ENCODE measurements around the gene PACRG.

The PACRG gene

DNA sequence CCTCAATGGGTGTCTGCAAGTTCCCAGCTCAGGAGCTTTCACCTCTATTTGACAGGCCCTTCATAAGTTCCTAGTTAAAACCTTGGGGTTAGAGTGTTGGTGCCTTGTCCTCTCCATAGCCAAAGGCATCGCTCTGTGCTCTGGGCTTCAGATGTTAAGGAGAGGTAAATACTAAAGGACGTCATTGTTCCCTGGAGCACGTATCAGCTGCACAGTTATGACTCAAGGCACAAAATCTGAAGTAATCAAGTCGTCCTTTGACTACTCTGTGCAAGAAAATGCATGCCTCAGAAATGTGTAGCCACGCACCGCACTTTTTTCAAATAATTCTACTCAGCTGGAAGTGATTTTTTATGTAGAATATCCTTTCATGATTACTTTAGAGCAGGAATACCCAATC, 446.0 kb downstream of the PACRG start:
- TF ChIP-seq, protein P1, sequence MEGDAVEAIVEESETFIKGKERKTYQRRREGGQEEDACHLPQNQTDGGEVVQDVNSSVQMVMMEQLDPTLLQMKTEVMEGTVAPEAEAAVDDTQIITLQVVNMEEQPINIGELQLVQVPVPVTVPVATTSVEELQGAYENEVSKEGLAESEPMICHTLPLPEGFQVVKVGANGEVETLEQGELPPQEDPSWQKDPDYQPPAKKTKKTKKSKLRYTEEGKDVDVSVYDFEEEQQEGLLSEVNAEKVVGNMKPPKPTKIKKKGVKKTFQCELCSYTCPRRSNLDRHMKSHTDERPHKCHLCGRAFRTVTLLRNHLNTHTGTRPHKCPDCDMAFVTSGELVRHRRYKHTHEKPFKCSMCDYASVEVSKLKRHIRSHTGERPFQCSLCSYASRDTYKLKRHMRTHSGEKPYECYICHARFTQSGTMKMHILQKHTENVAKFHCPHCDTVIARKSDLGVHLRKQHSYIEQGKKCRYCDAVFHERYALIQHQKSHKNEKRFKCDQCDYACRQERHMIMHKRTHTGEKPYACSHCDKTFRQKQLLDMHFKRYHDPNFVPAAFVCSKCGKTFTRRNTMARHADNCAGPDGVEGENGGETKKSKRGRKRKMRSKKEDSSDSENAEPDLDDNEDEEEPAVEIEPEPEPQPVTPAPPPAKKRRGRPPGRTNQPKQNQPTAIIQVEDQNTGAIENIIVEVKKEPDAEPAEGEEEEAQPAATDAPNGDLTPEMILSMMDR (IDR thresholded peaks at IDR 0.05; ENCODE audit: low read depth, low read length), result no peak
- DNase-seq (ENCODE audit: extremely low read depth, low read depth), result no peak

DNA sequence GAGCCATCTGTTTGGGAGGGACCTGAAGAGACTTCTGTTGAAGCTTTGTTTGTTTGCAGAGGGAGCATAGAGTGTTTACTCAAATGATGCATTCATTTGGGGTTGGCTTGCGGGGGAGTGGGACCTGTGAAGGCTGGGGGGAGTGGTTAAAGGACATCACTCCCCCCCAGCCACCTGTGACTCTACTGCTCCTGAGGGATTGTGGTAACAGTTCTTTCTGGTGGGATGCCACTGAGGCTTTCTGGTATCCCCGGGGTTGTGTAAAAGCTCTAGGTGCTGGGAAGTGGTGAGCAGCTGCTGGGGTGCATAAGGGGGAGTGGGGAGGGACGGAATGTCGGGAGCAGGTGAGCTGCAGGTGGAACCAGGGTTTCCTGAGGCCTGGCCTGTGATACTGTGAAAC, 447.5 kb downstream of the PACRG start:
- TF ChIP-seq, protein P1 (IDR thresholded peaks at IDR 0.05; ENCODE audit: low read depth, low read length), result no peak
- no peak for DNase-seq (ENCODE audit: extremely low read depth, low read depth)

DNA sequence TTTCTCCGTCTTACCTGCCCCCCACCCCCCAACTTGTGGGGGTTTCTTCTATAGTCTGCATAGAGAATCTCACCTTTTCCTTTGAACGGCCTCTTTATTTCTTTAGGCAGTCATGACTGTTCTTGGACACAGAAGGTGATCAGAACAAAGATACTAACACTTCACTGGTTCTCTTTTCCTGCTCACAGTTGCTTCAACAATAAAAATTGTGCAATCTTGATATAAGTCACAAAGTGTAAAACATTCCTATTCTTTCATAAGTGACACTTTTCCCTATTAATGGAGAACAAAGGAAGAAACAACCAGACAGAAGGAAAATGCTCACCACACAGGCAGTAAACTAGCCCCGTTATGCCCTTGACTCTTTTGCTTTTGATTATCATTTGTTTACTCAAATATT, 448.3 kb downstream of the PACRG start:
- no peak for DNase-seq (ENCODE audit: extremely low read depth, low read depth)
- TF ChIP-seq, protein P1 (IDR thresholded peaks at IDR 0.05; ENCODE audit: low read depth, low read length), result no peak

DNA sequence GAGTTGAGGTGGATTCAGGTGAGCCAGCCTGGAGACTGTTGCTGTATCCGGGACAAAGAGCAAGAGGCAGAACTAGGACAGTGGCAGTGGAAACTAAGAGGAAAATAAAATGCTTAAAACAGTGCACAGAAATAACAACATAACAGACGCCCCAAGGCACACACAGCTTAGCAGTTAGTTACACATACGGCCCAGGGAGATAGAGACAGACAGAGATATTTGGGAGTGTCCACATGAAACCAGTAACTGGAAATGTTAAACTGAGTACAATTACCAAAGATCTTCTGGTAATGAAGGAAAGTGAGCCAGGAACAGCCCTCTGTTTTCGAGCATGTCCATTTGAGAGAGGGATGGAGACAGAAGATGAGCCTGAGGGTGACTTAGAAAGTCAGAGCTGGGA, 449.2 kb downstream of the PACRG start:
- TF ChIP-seq, protein P1 (IDR thresholded peaks at IDR 0.05; ENCODE audit: low read depth, low read length), result no peak
- DNase-seq (ENCODE audit: extremely low read depth, low read depth), result no peak

DNA sequence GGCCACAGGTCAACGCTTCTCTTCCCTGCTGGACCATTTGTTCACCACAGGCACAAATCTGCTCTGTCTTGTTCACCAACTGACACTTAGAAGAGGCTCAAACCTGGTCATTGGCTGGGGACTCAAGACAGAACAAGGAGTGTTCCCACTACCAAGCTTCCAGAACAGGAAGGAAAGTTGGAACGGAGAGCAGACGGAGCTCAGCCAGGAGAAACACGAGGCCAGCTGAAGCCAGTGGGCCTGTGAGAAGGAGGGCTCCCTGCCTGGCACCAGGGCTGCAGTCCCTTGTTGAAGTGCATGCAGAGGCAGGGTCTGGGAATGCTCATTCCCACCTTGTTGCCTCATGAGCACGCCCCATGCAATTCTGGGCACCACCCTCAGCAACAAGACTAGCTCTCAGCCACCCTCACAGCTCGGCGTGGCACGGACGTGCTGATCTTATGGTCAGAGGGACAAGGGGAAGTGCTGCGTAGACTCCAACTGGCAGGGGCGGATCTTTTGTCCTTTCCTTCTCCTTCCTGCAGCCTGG, 450.2 kb downstream of the PACRG start:
- TF ChIP-seq, protein P1 (IDR thresholded peaks at IDR 0.05; ENCODE audit: low read depth, low read length), result no peak
- no peak for DNase-seq (ENCODE audit: extremely low read depth, low read depth)

DNA sequence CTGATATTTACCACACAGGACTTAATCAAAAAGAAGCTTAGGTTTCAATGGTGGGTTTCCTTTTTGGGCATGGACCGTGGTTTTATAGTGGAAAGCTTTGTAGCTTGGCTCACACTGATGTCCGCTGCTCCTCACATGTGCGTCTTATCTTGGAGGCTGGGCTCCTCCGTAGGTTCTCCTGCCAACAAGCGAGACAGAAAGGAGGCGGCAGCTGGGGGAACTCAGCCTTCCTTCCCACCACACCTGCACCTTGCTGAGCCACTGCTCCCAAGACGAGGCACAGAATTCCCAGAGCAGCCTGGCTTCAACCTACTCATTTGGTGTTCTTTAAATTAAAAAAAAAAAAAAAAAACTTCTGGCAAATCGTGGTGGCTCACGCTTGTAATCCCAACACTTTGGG, 451.3 kb downstream of the PACRG start:
- TF ChIP-seq, protein P1 (IDR thresholded peaks at IDR 0.05; ENCODE audit: low read depth, low read length), result no peak
- DNase-seq (ENCODE audit: extremely low read depth, low read depth), result no peak

DNA sequence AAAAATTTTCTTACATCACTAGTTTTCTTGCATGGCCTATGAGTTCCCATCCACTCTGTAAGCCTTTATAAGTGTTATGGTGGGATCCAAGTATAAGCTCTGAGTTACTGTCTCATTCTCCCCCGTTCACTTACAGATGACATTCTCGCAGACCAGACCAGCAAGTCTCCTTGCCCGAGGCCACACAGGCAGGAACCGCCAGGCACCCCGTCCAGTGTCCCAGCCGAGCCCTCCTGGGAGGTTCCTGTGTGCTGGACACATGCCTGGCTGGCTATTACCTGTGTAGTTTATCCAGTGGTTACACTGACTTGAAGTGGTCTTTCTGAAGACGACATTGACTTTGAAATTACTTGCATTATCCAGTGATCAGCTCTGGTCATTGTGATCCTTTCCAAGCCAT, 451.9 kb downstream of the PACRG start:
- no peak for DNase-seq (ENCODE audit: extremely low read depth, low read depth)
- TF ChIP-seq, protein P1 (IDR thresholded peaks at IDR 0.05; ENCODE audit: low read depth, low read length), result no peak

Measured in AG09319 (cell line).